Activated CD4-positive, alpha-beta T cell treated with anti-CD3 and anti-CD28 coated beads, Interleukin-2, amount 10 ng/mL, durations not matched to agents 24 days and 14 days (primary cell): ENCODE measurements around the gene TIMM29. TPM values are rescaled to one million over a fixed set of nuclear protein-coding genes. Genes with fewer than 3 reads are reported as not detected.

Experiments
- DNase-seq: peaks from one replicate; pipeline ENCODE4 v3.0.0; 2022
- H3K27ac Mint-ChIP-seq: one replicate; pipeline ENCODE4 v1.8.0; 2022; ENCODE audit warnings: mild to moderate bottlenecking, mixed read lengths
- H3K27me3 Mint-ChIP-seq: one replicate; pipeline ENCODE4 v1.8.0; 2022; ENCODE audit warnings: mixed read lengths
- H3K36me3 Mint-ChIP-seq: one replicate; pipeline ENCODE4 v1.8.0; 2022; ENCODE audit warnings: low read depth, mild to moderate bottlenecking, mixed read lengths
- H3K4me1 Mint-ChIP-seq: one replicate; pipeline ENCODE4 v1.8.0; 2021; ENCODE audit warnings: mixed read lengths
- H3K4me3 Mint-ChIP-seq: one replicate; pipeline ENCODE4 v1.8.0; 2022; ENCODE audit warnings: mild to moderate bottlenecking, moderate library complexity, mixed read lengths
- H3K9me3 Mint-ChIP-seq: one replicate; pipeline ENCODE4 v1.8.0; 2021; ENCODE audit warnings: mixed read lengths
- intact Hi-C: fragments of 100-400 bp; cut with micrococcal nuclease; formaldehyde crosslinking; loops from one replicate; pipeline ENCODE4 v1.15.1; 2023
- total RNA-seq: library from RNA; stranded (reverse); gene quantifications from 2 replicates; pipeline ENCODE4 v1.2.3, GENCODE V29; 2022

TIMM29 gene
- 18.4 and 19.8 TPM in 2 replicates for total RNA-seq

- peaks cover 15% of the 10 kb centered on the region for H3K4me1 Mint-ChIP-seq
- peak; percentile 98 for DNase-seq
- peak within 1 kb of the TSS; percentile 89 for H3K27ac Mint-ChIP-seq
- peak within 1 kb of the TSS; percentile 96 for H3K4me3 Mint-ChIP-seq
- no peaks in the 10 kb centered on the region for H3K9me3 Mint-ChIP-seq
- peaks cover 23% of the 10 kb centered on the region for H3K36me3 Mint-ChIP-seq
- H3K27me3 Mint-ChIP-seq: no peaks in the 10 kb centered on the region
- intact Hi-C loops: loop anchor here (2.0 kb wide), 2 partner anchors 32 to 56 kb away; partner anchors contain the start of gene SMARCA4
Observed at GRCh38 chr19:10928563-10929401, at the start of gene TIMM29, which contains the start of gene YIPF2. Gene TIMM29, plus strand, starts transcription at chr19:10928811. Its CDS starts 12 bp downstream, at chr19:10928823. Gene YIPF2, minus strand, starts transcription at chr19:10928639. Its CDS starts 229 bp downstream, at chr19:10928410.

- Mint-ChIP-seq H3K4me1 (peaks cover 20% of the 10 kb centered on the region), H3K4me3 (no peak overlapping the region), H3K27me3 (no peaks in the 10 kb centered on the region), H3K9me3 (no peaks in the 10 kb centered on the region), H3K36me3 (peaks cover 7% of the 10 kb centered on the region), H3K27ac (peak overlapping the region; percentile 25)
- DNase-seq: no peak
- intact Hi-C loops: no loop called here
Observed at GRCh38 chr19:10881403-10882107, 47.1 kb upstream of the TIMM29 start.

- intact Hi-C loops: no loop called here
- no peak for DNase-seq
- peaks cover 7% of the 10 kb centered on the region for H3K36me3 Mint-ChIP-seq
- peaks cover 17% of the 10 kb centered on the region for H3K4me1 Mint-ChIP-seq
- no peak overlapping the region for H3K27ac Mint-ChIP-seq
- no peaks in the 10 kb centered on the region for H3K27me3 Mint-ChIP-seq
- no peaks in the 10 kb centered on the region for H3K9me3 Mint-ChIP-seq
- H3K4me3 Mint-ChIP-seq: no peak overlapping the region
Observed at GRCh38 chr19:10882108-10882457, 46.5 kb upstream of the TIMM29 start.

- peaks cover 6% of the 10 kb centered on the region for H3K4me1 Mint-ChIP-seq
- H3K9me3 Mint-ChIP-seq: no peaks in the 10 kb centered on the region
- H3K36me3 Mint-ChIP-seq: peaks cover 1% of the 10 kb centered on the region
- no peak for DNase-seq
- no peak overlapping the region for H3K4me3 Mint-ChIP-seq
- no peaks in the 10 kb centered on the region for H3K27me3 Mint-ChIP-seq
- no peak overlapping the region for H3K27ac Mint-ChIP-seq
- intact Hi-C loops: no loop called here
Observed at GRCh38 chr19:10884274-10884673, 44.3 kb upstream of the TIMM29 start.

- H3K4me1 Mint-ChIP-seq: peaks cover 3% of the 10 kb centered on the region
- intact Hi-C loops: no loop called here
- no peaks in the 10 kb centered on the region for H3K27me3 Mint-ChIP-seq
Observed at GRCh38 chr19:10885201-10886169, 43.1 kb upstream of the TIMM29 start.

GRCh38 chr19:10887616-10888367 is 40.8 kb upstream of the TIMM29 start:
- DNase-seq: no peak
- H3K27me3 Mint-ChIP-seq: no peaks in the 10 kb centered on the region
- H3K27ac Mint-ChIP-seq: no peak overlapping the region
- H3K36me3 Mint-ChIP-seq: no peaks in the 10 kb centered on the region
- H3K4me1 Mint-ChIP-seq: peaks cover 3% of the 10 kb centered on the region
- intact Hi-C loops: no loop called here
- no peak overlapping the region for H3K4me3 Mint-ChIP-seq
- H3K9me3 Mint-ChIP-seq: no peaks in the 10 kb centered on the region

More at GRCh38 chr19:10885201-10886169, 43.1 kb upstream of the TIMM29 start:
- Mint-ChIP-seq H3K36me3 (no peaks in the 10 kb centered on the region), H3K27ac (no peak overlapping the region), H3K9me3 (no peaks in the 10 kb centered on the region), H3K4me3 (no peak overlapping the region)
- DNase-seq: no peak

- no peak overlapping the region for H3K27ac Mint-ChIP-seq
- intact Hi-C loops: no loop called here
- H3K36me3 Mint-ChIP-seq: no peaks in the 10 kb centered on the region
- no peaks in the 10 kb centered on the region for H3K27me3 Mint-ChIP-seq
- H3K4me1 Mint-ChIP-seq: peaks cover 3% of the 10 kb centered on the region
- DNase-seq: no peak
- no peaks in the 10 kb centered on the region for H3K9me3 Mint-ChIP-seq
- no peak overlapping the region for H3K4me3 Mint-ChIP-seq
Observed at GRCh38 chr19:10888421-10888866, 40.2 kb upstream of the TIMM29 start.

- intact Hi-C loops: no loop called here
- Mint-ChIP-seq H3K4me3 (no peak overlapping the region), H3K4me1 (peaks cover 3% of the 10 kb centered on the region), H3K9me3 (no peaks in the 10 kb centered on the region), H3K27ac (no peak overlapping the region), H3K27me3 (no peaks in the 10 kb centered on the region), H3K36me3 (no peaks in the 10 kb centered on the region)
- no peak for DNase-seq
Observed at GRCh38 chr19:10889880-10890279, 38.7 kb upstream of the TIMM29 start.

GRCh38 chr19:10891405-10892086 is 37.1 kb upstream of the TIMM29 start:
- intact Hi-C loops: no loop called here
- Mint-ChIP-seq H3K4me3 (no peak overlapping the region), H3K27ac (no peak overlapping the region), H3K36me3 (no peaks in the 10 kb centered on the region), H3K27me3 (no peaks in the 10 kb centered on the region), H3K4me1 (peaks cover 9% of the 10 kb centered on the region), H3K9me3 (no peaks in the 10 kb centered on the region)
- DNase-seq: no peak

- no peak for DNase-seq
- Mint-ChIP-seq H3K4me3 (no peak overlapping the region), H3K36me3 (no peaks in the 10 kb centered on the region), H3K9me3 (no peaks in the 10 kb centered on the region), H3K4me1 (peaks cover 11% of the 10 kb centered on the region), H3K27ac (no peak overlapping the region), H3K27me3 (no peaks in the 10 kb centered on the region)
- intact Hi-C loops: no loop called here
Observed at GRCh38 chr19:10892256-10892655, 36.4 kb upstream of the TIMM29 start.

- intact Hi-C loops: no loop called here
- Mint-ChIP-seq H3K4me3 (no peak overlapping the region), H3K9me3 (no peaks in the 10 kb centered on the region), H3K36me3 (no peaks in the 10 kb centered on the region), H3K4me1 (peaks cover 11% of the 10 kb centered on the region), H3K27me3 (no peaks in the 10 kb centered on the region), H3K27ac (no peak overlapping the region)
- DNase-seq: no peak
Observed at GRCh38 chr19:10894911-10895213, 33.7 kb upstream of the TIMM29 start.

- Mint-ChIP-seq H3K4me3 (no peak overlapping the region), H3K36me3 (no peaks in the 10 kb centered on the region), H3K27ac (no peak overlapping the region), H3K9me3 (no peaks in the 10 kb centered on the region), H3K4me1 (peaks cover 13% of the 10 kb centered on the region), H3K27me3 (no peaks in the 10 kb centered on the region)
- no peak for DNase-seq
- intact Hi-C loops: no loop called here
Observed at GRCh38 chr19:10895363-10895762, 33.2 kb upstream of the TIMM29 start.
